ENCODE results near the gene SMIM13. TPM values are rescaled to one million over a fixed set of nuclear protein-coding genes. Genes with fewer than 3 reads are reported as not detected.

Gene SMIM13
- total RNA-seq, 2 donors from 2014 or later, result 9.1 to 9.9 TPM

DNA sequence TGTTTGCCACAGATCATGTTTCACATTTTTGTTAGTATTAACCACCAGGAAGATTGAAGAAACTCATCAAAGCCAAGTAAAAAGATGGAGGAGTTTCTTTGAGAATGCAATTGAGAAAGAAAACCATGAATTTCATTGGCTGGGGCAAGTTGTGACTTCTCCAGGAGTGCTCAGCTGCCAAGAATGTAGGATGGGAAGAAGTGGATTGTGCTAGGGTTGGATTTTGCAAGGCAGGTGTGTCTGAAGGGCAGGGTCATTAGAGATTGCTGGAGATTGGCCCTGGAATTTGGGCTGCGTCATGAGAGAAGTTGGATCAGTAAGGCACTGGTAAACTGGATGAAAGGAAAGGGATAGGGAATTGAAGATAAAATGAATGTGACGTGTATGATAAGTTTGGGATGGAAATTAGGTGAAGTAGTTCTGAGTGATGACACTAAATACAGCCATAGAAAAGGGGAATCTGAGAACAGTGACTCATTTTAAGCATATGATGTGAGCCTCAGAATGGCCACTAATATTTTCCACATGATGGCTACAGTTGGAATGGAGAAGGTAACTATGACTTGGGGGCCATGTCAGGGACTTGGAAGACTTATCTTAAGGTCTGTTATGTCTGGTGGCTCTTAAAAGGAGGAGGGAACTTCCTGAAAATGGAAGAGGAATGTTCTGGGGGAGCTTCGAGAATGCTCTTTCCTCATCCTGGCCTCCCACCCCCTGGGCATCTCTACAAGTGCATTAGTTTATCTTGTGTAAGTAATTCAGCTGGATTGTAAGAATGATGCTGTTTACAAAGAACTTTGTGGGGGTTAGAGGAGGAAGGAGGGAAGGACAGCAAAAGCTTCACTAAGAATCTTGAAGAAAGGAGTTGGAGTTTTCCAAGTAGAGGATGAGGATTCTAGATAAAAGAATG lies 45.7 kb downstream of the SMIM13 start:
- DNase-seq (no peak), ATAC-seq (replicated peaks in 1 of 2) (peak; percentile 44 to 71)
- peaks cover 15% of the 10 kb centered on the region for H3K4me1 Mint-ChIP-seq (ENCODE audit: low read depth)
- H3K9me3 Mint-ChIP-seq, result no peaks in the 10 kb centered on the region
- no peak overlapping the region for H3K4me3 Mint-ChIP-seq
- peak overlapping the region; percentile 10 for H3K27ac Mint-ChIP-seq
- peaks cover 0 to 7% of the 10 kb centered on the region in 2 donors for H3K36me3 Mint-ChIP-seq (ENCODE audit: insufficient read depth in 2 of 2)
- H3K27me3 Mint-ChIP-seq (ENCODE audit: low read depth), result no peaks in the 10 kb centered on the region

DNA sequence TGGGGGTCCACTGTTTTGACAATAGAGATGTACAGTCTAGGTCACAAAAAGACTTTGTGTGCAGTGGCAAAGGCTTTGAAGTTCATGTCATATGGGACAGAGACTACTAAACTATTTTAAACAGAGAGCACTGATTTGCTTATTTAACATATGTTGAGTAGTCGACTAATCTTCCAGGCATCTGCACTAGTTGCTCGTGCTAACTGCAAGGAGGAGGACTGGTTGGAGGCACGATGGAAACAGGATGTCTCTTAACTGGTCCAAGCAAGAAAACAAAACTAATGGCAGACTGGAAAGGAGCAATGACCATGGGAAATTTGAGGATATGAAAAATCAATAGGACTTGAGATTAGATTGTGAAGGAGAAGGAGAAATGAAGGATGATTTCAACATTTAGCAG lies 46.4 kb downstream of the SMIM13 start:
- ATAC-seq (replicated peaks in 1 of 2) (no peak), DNase-seq (no peak)
- Mint-ChIP-seq H3K27ac (no peak overlapping the region), H3K9me3 (no peaks in the 10 kb centered on the region), H3K4me1 (ENCODE audit: low read depth) (peaks cover 19% of the 10 kb centered on the region), H3K36me3 (ENCODE audit: insufficient read depth in 2 of 2) (peaks cover 0 to 3% of the 10 kb centered on the region in 2 donors), H3K4me3 (no peak overlapping the region), H3K27me3 (ENCODE audit: low read depth) (no peaks in the 10 kb centered on the region)

DNA sequence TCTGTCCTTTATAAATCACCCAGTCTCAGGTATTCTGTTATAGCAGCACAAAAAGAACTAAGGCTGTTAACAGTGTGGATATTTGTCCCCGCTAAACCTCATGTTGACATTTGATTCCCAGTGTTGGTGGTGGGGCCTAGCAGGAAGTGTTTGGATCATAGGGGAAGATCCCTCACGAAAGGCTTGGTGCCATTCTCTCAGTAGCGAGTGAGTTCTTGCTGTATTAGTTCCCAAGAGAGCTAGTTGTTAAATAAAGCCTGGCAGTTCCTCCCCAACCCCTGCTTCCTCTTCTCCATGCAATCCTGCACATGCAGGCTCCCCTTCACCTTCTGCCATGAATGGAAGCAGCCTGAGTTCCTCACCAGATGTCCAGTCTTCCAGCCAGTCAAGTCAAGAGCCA lies 47.7 kb downstream of the SMIM13 start:
- no peak for ATAC-seq (replicated peaks in 1 of 2)

DNA sequence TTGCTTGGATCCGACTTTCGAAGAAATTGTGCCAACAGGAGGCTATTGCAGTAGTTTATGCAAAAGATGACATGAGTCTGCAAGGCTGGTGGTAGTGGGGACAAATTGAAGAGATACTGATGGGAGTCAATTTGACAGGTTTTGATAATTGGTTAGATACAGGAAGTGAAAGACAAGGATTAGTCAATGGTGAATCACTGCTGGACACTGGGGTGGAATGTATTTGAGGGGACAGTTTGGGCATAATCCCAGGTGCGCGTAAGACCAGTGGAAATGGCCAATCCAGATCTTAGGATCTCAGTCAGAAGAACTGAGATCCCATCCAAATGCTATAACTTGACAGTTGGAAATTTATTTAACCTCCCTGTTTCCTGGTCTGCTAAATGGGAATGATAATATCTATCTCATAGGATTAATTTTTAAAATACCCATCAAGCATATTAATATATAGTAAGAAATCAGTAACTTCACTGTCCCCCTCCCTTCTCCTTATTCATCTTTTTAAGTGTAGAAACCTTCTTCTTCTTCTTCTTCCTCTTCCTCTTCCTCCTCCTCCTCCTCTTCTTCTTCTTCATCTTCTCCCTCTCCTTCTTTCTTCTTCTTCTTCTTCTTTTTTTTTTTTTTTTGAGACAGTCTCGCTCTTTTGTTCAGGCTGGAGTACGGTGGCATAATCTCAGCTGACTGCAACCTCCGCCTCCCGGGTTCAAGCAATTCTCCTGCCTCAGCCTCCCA lies 48.8 kb downstream of the SMIM13 start:
- DNase-seq (no peak), ATAC-seq (replicated peaks in 1 of 2) (no peak)
- peaks cover 19% of the 10 kb centered on the region for H3K4me1 Mint-ChIP-seq (ENCODE audit: low read depth)
- H3K36me3 Mint-ChIP-seq (ENCODE audit: insufficient read depth in 2 of 2), result no peaks in the 10 kb centered on the region
- no peak overlapping the region for H3K27ac Mint-ChIP-seq
- no peaks in the 10 kb centered on the region for H3K27me3 Mint-ChIP-seq (ENCODE audit: low read depth)
- H3K4me3 Mint-ChIP-seq, result no peak overlapping the region
- H3K9me3 Mint-ChIP-seq, result no peaks in the 10 kb centered on the region

More for the DNA sequence above, 47.7 kb downstream of the SMIM13 start:
- Mint-ChIP-seq H3K4me3 (no peak overlapping the region), H3K27me3 (ENCODE audit: low read depth) (no peaks in the 10 kb centered on the region), H3K36me3 (ENCODE audit: insufficient read depth in 2 of 2) (no peaks in the 10 kb centered on the region), H3K4me1 (ENCODE audit: low read depth) (peaks cover 19% of the 10 kb centered on the region), H3K9me3 (no peaks in the 10 kb centered on the region), H3K27ac (no peak overlapping the region)
- DNase-seq, result no peak

DNA sequence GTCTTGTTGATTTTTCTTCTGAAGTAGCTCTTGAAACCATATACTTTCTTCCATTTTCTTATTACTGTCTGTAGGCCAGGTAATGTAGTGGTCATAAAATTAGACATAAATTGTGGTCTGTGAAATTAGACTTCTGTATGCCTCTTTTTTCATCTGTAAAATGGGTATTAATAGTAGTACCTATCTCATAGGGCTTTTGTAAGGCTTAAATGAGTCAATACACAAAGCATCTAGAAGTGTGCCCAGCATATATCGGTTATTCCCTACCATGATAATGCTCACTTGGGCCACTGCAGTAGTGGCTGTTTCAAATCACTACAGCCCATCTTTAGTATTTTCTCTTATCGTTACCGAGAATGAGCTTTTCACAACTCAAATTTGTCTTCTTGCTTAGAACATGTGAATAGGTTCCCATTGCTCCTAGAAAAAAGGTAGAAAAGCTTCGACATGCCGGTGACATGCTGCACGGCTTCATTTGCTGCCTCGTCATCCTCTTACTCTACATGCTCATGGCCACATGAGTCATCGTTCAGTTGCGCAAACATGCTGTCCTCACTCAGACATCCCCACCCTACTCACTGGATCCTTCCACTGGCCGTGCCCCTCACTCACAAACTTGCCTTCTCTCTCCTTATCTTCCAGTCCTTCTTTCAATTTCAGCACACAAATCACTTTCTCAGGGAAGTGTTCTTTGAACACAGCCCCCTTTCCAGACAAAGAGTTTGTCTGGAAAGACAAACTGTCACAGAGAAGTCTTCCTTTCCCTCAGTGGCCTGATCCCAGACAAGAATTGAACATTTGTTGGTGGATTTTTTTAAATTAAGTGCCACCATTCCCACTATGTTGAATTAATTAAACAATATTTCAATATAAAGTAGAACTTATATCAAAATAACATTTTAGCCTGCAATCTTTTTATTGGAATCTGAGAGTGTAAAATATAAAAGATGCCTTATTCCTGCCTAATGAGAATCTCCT lies 50.0 kb downstream of the SMIM13 start:
- H3K9me3 Mint-ChIP-seq, result no peaks in the 10 kb centered on the region
- H3K27me3 Mint-ChIP-seq (ENCODE audit: low read depth), result no peaks in the 10 kb centered on the region
- DNase-seq, result peak; percentile 8 to 28
- H3K4me3 Mint-ChIP-seq, result no peak overlapping the region
- H3K27ac Mint-ChIP-seq, result no peak overlapping the region
- peak in 1 of 2 donors; percentile 41 for ATAC-seq (replicated peaks in 1 of 2)
- H3K36me3 Mint-ChIP-seq (ENCODE audit: insufficient read depth in 2 of 2), result no peaks in the 10 kb centered on the region
- H3K4me1 Mint-ChIP-seq (ENCODE audit: low read depth), result peaks cover 15% of the 10 kb centered on the region

DNA sequence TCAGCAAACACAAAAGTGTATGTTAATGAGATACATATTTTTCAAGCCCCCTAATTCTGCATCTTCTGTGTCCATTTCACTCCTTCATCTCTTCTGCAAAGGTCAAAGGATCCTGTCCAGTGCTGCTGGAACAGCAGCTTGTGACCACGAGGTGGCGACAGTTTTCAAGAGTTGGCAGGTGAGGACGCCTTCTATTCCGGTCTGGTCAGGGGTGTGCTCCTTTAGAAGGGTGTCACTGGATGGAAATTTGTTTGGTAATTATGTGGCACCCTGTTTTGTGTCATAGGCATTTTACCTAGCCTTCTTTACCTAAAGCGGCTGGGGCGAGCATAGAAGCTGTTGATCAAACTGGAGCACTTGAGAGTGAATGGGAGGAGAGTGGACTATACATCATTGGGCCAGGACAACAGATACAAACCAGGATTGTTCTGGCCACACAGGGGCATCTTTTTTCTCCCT lies 50.8 kb downstream of the SMIM13 start:
- no peaks in the 10 kb centered on the region for H3K36me3 Mint-ChIP-seq (ENCODE audit: insufficient read depth in 2 of 2)
- no peaks in the 10 kb centered on the region for H3K9me3 Mint-ChIP-seq
- ATAC-seq (replicated peaks in 1 of 2) (peak; percentile 90 to 92), DNase-seq (peak; percentile 80 to 81)
- H3K27me3 Mint-ChIP-seq (ENCODE audit: low read depth), result no peaks in the 10 kb centered on the region
- H3K4me3 Mint-ChIP-seq, result no peak overlapping the region
- H3K27ac Mint-ChIP-seq, result no peak overlapping the region
- H3K4me1 Mint-ChIP-seq (ENCODE audit: low read depth), result peaks cover 8% of the 10 kb centered on the region

DNA sequence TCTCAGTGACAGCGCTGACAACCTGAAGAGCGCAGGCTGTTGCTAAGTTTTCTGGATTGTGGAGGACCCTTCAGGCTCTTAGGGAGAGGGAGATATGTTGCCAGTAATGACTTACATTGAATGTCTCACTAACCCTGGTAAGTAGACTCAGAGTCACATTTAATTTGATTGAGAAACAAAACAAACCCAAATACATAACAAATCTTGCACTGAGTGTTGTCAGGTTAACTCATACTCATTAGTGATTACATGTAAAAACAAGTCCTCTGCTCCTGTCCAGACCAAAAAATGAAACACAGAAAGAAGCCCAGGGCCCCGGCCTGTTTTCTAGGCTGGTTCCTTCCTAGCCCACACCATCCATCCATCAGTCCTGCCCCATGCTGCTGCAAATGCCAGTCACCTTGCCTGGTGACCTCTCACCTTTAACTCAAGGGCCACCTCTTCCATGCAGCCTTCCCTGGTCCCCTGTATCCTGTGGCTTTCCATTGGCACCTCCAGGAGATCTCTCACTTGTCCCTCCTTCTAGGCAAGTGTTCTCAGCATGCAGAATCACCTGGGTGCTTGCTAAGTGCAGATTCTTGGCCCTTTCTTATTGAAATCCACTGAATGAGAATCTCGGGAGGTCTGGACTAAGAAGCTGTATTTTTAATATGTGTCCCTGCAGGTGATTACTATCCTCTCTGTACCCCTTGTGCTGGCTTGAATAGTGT lies 52.6 kb downstream of the SMIM13 start:
- Mint-ChIP-seq H3K27ac (no peak overlapping the region), H3K36me3 (ENCODE audit: insufficient read depth in 2 of 2) (no peaks in the 10 kb centered on the region)

DNA sequence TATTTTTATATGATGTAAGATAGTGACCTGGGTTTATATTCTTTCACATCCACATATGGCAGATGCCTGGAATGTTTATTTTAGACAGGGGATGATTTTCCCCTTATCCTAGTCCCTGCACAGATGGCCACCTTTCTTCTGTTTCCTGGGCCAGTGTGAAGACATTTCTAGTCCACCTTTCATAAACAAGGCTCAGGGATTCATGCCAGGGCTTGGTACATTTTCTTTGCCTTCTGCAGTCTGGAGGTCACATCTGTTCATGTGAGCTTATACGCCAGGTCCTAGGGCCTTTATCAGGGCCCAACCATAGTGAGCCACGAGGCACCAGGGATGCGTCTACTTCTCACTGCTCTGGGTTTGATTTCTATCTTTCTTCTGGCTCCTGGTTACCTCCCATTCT lies 55.9 kb downstream of the SMIM13 start:
- H3K27me3 Mint-ChIP-seq (ENCODE audit: low read depth), result no peaks in the 10 kb centered on the region
- no peaks in the 10 kb centered on the region for H3K36me3 Mint-ChIP-seq (ENCODE audit: insufficient read depth in 2 of 2)
- no peaks in the 10 kb centered on the region for H3K9me3 Mint-ChIP-seq
- H3K27ac Mint-ChIP-seq, result no peak overlapping the region
- H3K4me3 Mint-ChIP-seq, result no peak overlapping the region
- ATAC-seq (replicated peaks in 1 of 2) (no peak), DNase-seq (no peak)
- peaks cover 9% of the 10 kb centered on the region for H3K4me1 Mint-ChIP-seq (ENCODE audit: low read depth)

More for the DNA sequence above, 52.6 kb downstream of the SMIM13 start:
- Mint-ChIP-seq H3K4me1 (ENCODE audit: low read depth) (peaks cover 4% of the 10 kb centered on the region), H3K9me3 (no peaks in the 10 kb centered on the region), H3K4me3 (no peak overlapping the region), H3K27me3 (ENCODE audit: low read depth) (no peaks in the 10 kb centered on the region)
- DNase-seq, result no peak
- ATAC-seq (replicated peaks in 1 of 2), result no peak

DNA sequence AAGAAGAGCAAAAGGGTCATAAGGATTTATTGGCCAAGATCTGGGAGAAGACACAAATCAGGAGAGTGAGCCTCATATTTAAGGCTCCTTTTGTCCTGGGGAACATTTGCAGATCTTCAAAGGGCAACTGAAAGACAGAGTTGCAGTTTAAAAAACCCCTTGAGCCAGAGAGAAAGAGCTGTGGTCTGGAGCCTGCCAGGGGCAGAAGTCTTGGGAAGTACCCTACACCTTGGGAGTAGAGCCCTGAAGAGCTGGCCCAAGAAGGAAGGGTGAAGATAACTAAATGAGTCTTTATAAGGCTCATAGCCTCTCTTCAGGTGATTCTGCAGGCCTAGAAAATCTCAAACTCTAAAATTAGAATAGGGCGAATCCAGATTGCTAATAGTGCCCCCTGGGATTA lies 57.9 kb downstream of the SMIM13 start:
- Mint-ChIP-seq H3K4me1 (ENCODE audit: low read depth) (peaks cover 12% of the 10 kb centered on the region), H3K27ac (no peak overlapping the region), H3K27me3 (ENCODE audit: low read depth) (peaks cover 4% of the 10 kb centered on the region), H3K9me3 (peaks cover 0 to 2% of the 10 kb centered on the region in 2 donors), H3K4me3 (no peak overlapping the region), H3K36me3 (ENCODE audit: insufficient read depth in 2 of 2) (peaks cover 0 to 2% of the 10 kb centered on the region in 2 donors)
- ATAC-seq (replicated peaks in 1 of 2) (no peak), DNase-seq (no peak)

DNA sequence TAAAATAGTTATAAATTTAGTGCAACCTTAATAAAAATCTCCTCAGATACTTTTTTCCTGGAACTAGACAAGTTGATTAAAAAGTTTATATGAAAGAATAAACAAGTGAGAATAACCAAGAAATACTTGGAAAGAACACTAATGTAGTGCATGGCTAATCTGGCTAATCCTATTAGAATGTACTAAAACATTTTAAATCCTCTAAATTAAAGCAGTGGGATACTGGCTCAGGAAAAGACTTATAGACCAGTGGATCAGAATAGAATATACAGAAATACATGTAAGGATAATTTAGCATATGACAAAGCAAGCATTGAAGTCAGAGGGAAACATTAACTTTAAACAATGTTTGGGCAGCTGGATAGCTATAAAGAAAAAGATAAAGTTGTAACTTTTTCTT lies 58.9 kb downstream of the SMIM13 start:
- Mint-ChIP-seq H3K27ac (no peak overlapping the region), H3K9me3 (peaks cover 0 to 2% of the 10 kb centered on the region in 2 donors), H3K4me1 (ENCODE audit: low read depth) (peaks cover 12% of the 10 kb centered on the region), H3K36me3 (ENCODE audit: insufficient read depth in 2 of 2) (peaks cover 0 to 2% of the 10 kb centered on the region in 2 donors), H3K4me3 (no peak overlapping the region), H3K27me3 (ENCODE audit: low read depth) (peaks cover 4% of the 10 kb centered on the region)
- ATAC-seq (replicated peaks in 1 of 2) (no peak), DNase-seq (no peak)

DNA sequence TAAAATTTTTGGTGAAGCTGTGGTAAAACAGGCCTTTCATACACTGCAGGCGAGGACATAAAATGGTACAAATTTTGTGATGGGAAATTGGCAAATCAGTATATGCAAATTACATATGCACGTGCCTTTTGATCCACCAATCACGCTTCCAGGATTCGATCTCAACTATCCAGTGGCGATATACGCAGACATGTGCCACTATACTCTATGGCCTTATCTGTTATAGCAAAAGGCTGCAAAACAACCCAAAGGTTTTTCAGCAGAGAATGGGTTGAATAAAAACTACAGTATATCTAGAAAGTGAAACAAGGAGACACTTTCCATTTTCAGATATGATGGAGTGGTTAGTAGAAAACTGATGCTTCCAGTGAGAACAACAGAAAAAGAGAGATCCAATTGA lies 59.8 kb downstream of the SMIM13 start:
- Mint-ChIP-seq H3K27ac (no peak overlapping the region), H3K4me3 (peak overlapping the region; percentile 67 to 70), H3K27me3 (ENCODE audit: low read depth) (peaks cover 4% of the 10 kb centered on the region), H3K9me3 (peaks cover 0 to 2% of the 10 kb centered on the region in 2 donors), H3K4me1 (ENCODE audit: low read depth) (peaks cover 12% of the 10 kb centered on the region), H3K36me3 (ENCODE audit: insufficient read depth in 2 of 2) (peaks cover 0 to 2% of the 10 kb centered on the region in 2 donors)
- ATAC-seq (replicated peaks in 1 of 2) (no peak), DNase-seq (no peak)

DNA sequence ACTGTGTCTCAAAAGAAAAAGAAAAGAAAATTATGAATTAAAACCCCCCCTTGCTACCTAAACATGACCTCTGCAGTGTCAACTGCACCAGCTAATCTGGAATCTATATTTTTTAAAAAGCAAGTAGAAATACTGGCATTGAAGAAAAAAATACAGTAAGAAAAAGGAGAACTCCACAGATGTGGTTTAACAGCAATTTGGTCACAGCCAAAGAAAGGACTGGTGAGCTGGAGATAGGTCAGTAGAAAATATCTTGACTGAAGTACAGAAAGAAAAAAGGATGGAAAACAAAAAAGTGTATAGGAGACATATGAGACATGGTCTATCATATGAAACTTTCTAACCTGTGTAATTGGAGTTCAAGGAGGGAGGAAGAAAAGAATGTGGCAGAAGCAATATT lies 62.0 kb downstream of the SMIM13 start:
- no peak for ATAC-seq (replicated peaks in 1 of 2)
- Mint-ChIP-seq H3K4me1 (ENCODE audit: low read depth) (peaks cover 12% of the 10 kb centered on the region), H3K9me3 (peaks cover 0 to 2% of the 10 kb centered on the region in 2 donors), H3K4me3 (no peak overlapping the region), H3K27me3 (ENCODE audit: low read depth) (peaks cover 4% of the 10 kb centered on the region), H3K36me3 (ENCODE audit: insufficient read depth in 2 of 2) (peaks cover 0 to 2% of the 10 kb centered on the region in 2 donors), H3K27ac (peak overlapping the region; percentile 56)
- DNase-seq, result no peak

Data from activated T-cell treated with anti-CD3 and anti-CD28 coated beads, Interleukin-2, amount 50 U/mL, for 72 hours (primary cell).